NCI-H1092 (cell line): ENCODE data around the gene CMBL.
"Not testable (repeated sequence)": the region's sequence is repeated elsewhere in the genome, so short reads cannot be mapped to it uniquely, and the experiment has no call there.

Experiments
- DNase-seq: peaks from one replicate; lab custom pipeline; 2025; lab: John Stamatoyannopoulos, UW

CMBL gene

GRCh38 chr5:10333154-10334006, 25.7 kb upstream of the CMBL start:
- no peak for DNase-seq

- DNase-seq: no peak
Observed at GRCh38 chr5:10332301-10332700, 24.6 kb upstream of the CMBL start.

- DNase-seq: peak; percentile 97
Observed at GRCh38 chr5:10331341-10331796, 23.7 kb upstream of the CMBL start.

- no peak for DNase-seq
Observed at GRCh38 chr5:10330511-10331230, 23.0 kb upstream of the CMBL start.

GRCh38 chr5:10329820-10330481, 22.2 kb upstream of the CMBL start:
- no peak for DNase-seq

GRCh38 chr5:10329446-10329819, 21.7 kb upstream of the CMBL start:
- no peak for DNase-seq

GRCh38 chr5:10328323-10328722, 20.6 kb upstream of the CMBL start:
- no peak for DNase-seq

GRCh38 chr5:10324518-10325370, 17.0 kb upstream of the CMBL start:
- no peak for DNase-seq

- no peak for DNase-seq
Observed at GRCh38 chr5:10323588-10324488, 16.1 kb upstream of the CMBL start.

GRCh38 chr5:10321882-10322281, 14.2 kb upstream of the CMBL start:
- DNase-seq: no peak

- DNase-seq: no peak
Observed at GRCh38 chr5:10320793-10321192, 13.1 kb upstream of the CMBL start.

- DNase-seq: no peak
Observed at GRCh38 chr5:10319202-10319851, 11.6 kb upstream of the CMBL start.

GRCh38 chr5:10317825-10318682, 10.4 kb upstream of the CMBL start:
- DNase-seq: no peak

GRCh38 chr5:10315824-10316509, 8.3 kb upstream of the CMBL start:
- no peak for DNase-seq

GRCh38 chr5:10315201-10315600, 7.5 kb upstream of the CMBL start:
- no peak for DNase-seq

GRCh38 chr5:10311595-10312425, 4.1 kb upstream of the CMBL start:
- no peak for DNase-seq

- not testable (repeated sequence) for DNase-seq
Observed at GRCh38 chr5:10310835-10311570, 3.3 kb upstream of the CMBL start.
